ENCODE results near the gene SULT2B1.

- TF ChIP-seq YY1 (IDR thresholded peaks at IDR 0.05) (no peak), REST (IDR thresholded peaks at IDR 0.05) (no peak), ZBTB33 (IDR thresholded peaks at IDR 0.05) (no peak)
- TF ChIP-seq, protein P1, sequence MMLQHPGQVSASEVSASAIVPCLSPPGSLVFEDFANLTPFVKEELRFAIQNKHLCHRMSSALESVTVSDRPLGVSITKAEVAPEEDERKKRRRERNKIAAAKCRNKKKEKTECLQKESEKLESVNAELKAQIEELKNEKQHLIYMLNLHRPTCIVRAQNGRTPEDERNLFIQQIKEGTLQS (IDR thresholded peaks at IDR 0.05), result no peak
- TF ChIP-seq, protein P2, sequence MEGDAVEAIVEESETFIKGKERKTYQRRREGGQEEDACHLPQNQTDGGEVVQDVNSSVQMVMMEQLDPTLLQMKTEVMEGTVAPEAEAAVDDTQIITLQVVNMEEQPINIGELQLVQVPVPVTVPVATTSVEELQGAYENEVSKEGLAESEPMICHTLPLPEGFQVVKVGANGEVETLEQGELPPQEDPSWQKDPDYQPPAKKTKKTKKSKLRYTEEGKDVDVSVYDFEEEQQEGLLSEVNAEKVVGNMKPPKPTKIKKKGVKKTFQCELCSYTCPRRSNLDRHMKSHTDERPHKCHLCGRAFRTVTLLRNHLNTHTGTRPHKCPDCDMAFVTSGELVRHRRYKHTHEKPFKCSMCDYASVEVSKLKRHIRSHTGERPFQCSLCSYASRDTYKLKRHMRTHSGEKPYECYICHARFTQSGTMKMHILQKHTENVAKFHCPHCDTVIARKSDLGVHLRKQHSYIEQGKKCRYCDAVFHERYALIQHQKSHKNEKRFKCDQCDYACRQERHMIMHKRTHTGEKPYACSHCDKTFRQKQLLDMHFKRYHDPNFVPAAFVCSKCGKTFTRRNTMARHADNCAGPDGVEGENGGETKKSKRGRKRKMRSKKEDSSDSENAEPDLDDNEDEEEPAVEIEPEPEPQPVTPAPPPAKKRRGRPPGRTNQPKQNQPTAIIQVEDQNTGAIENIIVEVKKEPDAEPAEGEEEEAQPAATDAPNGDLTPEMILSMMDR (IDR thresholded peaks at IDR 0.05; ENCODE audit: low read depth, low read length, missing input control), result no peak
These were observed 75.9 kb downstream of the SULT2B1 start for GRCh38 chr19:48627865-48628314.

Data from liver (tissue), 3 donors.